SHP77 (cell line): ENCODE measurements around the gene HSD17B4.
"Not testable (repeated sequence)": the region's sequence is repeated elsewhere in the genome, so short reads cannot be mapped to it uniquely, and the experiment has no call there.

Experiments
- DNase-seq, 2 experiments: peaks; one replicate each; lab custom pipeline; 2025; lab: John Stamatoyannopoulos, UW

Gene HSD17B4

GRCh38 chr5:119452373-119453039, at the start of gene HSD17B4:
Gene HSD17B4 (plus strand): TSS chr5:119452497. CDS start chr5:119452576, 79 bp downstream.
- peak; percentile 88 to 90 for DNase-seq

- no peak for DNase-seq
Observed at GRCh38 chr5:119402555-119402954, 49.7 kb upstream of the HSD17B4 start.

- DNase-seq = no peak
Observed at GRCh38 chr5:119404033-119404432, 48.3 kb upstream of the HSD17B4 start.

GRCh38 chr5:119405419-119405818, 46.9 kb upstream of the HSD17B4 start:
- no peak for DNase-seq

- no peak for DNase-seq
Observed at GRCh38 chr5:119406551-119407110, 45.7 kb upstream of the HSD17B4 start.

- DNase-seq = no peak
Observed at GRCh38 chr5:119409235-119409815, 43.0 kb upstream of the HSD17B4 start.

GRCh38 chr5:119410448-119411159, 41.7 kb upstream of the HSD17B4 start:
- DNase-seq = no peak

- peak; percentile 36 to 41 for DNase-seq
Observed at GRCh38 chr5:119411361-119412278, 40.7 kb upstream of the HSD17B4 start.

GRCh38 chr5:119412279-119413227, 39.7 kb upstream of the HSD17B4 start:
- no peak for DNase-seq

- not testable (repeated sequence) for DNase-seq
Observed at GRCh38 chr5:119414124-119414734, 38.1 kb upstream of the HSD17B4 start.

GRCh38 chr5:119417891-119418605, 34.2 kb upstream of the HSD17B4 start:
- no peak for DNase-seq

- DNase-seq = no peak
Observed at GRCh38 chr5:119418606-119419100, 33.6 kb upstream of the HSD17B4 start.

- no peak for DNase-seq
Observed at GRCh38 chr5:119420169-119420568, 32.1 kb upstream of the HSD17B4 start.

GRCh38 chr5:119426057-119426456, 26.2 kb upstream of the HSD17B4 start:
- no peak for DNase-seq

- DNase-seq = no peak
Observed at GRCh38 chr5:119427060-119427459, 25.2 kb upstream of the HSD17B4 start.

GRCh38 chr5:119427596-119427995, 24.7 kb upstream of the HSD17B4 start:
- not testable (repeated sequence) for DNase-seq

- DNase-seq = not testable (repeated sequence)
Observed at GRCh38 chr5:119428166-119428565, 24.1 kb upstream of the HSD17B4 start.

GRCh38 chr5:119428574-119428973, 23.7 kb upstream of the HSD17B4 start:
- not testable (repeated sequence) for DNase-seq

- not testable (repeated sequence) for DNase-seq
Observed at GRCh38 chr5:119432674-119433237, 19.5 kb upstream of the HSD17B4 start.
